ENCODE data around the gene PRCD.
"Not testable (repeated sequence)": the region's sequence is repeated elsewhere in the genome, so short reads cannot be mapped to it uniquely, and the experiment has no call there.

Gene PRCD

DNA sequence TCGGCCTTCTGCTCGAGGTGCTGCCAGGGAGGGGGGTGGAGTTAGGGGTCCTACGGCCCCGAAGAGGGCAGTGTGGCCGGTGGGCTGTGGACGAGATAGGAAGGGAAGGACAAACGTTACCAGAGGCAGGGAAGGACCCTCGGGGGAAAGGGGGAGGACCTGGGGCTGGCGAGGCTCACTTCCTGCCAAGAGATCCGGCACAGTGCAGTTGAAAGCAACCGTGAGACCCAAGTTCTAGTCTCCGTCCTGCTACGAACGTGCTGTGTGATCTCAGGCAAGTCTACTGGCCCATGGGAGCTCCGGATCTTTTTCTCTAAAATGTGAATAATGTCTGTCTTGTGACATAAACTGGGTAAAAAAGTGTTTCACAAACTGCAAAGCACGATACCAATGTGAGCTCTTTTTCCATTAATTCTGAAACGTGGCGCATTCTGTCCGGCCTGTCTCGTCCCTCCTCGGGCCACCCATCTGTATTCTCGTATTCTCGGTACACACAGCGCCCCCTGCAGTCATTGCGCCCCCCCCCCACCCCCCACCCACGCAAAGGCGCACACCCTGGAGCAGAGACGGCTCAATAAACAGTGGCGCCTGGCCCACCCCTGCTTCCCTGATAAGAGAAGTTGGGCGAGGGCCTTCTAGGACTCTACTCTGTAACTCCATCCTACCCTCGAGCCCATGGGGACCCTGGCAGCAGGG lies 11.2 kb upstream of the PRCD start:
- no peak for DNase-seq

DNA sequence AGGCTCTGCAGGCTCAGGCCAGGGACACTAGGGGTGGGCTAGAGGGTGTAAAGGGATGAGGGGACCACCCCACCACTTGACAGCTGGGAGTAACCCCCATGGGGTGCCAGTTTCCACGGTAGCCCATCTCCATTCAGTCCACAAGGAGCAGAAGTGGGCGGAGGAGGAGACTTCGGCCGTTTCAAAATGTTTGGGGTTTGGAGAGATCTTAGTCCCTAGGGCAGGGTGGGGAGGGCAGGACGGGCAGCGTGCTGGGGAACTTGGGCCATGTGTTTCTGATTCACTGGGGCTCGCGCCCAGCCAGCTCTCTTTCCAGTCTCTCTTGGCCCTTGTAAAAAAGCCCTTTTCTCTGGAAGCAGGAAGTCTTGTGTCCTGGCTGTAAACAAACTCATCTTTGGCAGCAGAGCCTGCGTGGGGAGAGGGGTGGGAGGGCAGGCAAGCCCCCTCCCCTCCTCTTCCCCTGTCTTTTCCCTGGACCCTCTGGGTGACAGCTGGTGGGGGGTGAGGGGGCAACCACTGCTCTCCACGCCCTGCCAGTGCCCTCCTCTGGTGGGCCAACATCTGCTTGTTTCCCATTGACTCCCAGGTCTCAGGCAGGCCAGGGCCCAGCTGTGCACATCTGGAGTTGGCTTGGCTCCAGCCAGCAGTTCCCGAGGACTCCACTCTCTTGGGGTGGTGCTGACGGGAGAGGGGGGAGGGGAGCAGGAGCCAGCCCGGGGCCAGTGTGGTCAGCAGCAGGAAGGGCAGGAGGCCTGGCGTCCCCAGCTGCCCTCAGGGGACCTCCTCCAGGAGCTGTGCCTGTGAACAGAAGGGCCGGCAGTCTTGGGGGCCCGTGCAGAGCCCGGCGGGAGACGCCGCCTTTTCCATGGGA lies 10.4 kb upstream of the PRCD start:
- DNase-seq = no peak

DNA sequence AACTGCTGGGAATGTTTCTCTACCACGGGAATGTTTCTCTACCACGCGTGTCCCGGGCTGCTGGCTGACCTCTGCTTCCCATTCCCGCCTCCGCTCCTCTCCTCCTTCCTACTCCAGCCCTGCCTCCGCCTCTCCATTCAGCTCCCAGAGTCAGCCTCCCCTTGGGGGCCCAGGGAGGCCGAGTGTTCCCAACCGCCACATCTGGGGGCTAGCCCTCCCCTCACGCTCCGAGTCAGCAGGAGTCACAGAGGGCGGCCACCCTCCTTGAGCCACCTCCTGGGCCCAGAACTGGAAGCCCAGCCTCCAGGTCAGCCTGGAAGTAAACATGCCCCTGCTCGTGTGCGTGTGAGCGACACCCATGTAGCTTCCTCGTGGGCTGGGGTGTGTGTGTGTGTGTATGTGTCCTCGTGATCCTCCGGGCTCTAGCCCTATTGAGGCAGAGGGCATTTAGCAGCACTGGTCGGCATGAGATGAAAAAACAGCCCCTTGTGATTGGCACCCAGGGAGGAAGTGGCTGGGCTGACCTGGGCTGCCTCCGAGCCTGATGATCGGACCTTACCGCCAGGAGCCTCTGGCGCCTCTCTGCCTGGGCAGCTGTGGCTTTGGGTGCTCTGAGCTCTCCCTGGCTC lies 9.6 kb upstream of the PRCD start:
- no peak for DNase-seq

DNA sequence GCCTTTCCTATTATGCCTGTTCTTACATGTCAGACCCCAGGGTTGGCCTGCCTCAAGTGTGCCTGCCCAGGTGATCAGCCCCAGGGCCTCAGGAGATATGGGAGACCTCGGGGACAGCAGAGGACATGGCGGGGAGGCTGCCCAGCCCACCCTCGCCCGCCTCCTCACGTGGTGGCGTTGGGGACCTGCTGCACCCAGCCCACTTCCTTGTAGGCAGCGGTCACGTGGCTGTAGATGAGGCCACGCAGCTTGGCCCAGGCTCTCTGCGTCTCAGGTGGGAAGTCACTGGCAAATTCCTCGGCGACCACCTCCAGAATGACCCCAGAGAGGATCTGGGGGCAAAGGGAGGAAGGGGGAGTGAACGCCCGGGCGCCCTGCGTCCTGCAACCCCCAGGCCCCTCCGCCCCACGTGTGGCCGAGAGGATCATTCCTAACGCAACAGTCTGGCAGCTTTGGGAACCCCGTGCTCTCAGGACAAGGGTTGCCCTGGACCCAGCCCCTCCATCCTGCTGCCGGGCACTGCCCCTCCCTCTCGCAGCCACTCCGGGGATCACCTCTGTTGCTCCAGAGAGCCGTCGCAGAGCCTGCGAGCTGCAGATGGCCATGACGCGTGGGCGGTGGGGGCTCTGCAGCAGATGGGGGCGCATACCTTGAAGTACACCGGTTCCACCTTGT lies 8.9 kb upstream of the PRCD start:
- no peak for DNase-seq

DNA sequence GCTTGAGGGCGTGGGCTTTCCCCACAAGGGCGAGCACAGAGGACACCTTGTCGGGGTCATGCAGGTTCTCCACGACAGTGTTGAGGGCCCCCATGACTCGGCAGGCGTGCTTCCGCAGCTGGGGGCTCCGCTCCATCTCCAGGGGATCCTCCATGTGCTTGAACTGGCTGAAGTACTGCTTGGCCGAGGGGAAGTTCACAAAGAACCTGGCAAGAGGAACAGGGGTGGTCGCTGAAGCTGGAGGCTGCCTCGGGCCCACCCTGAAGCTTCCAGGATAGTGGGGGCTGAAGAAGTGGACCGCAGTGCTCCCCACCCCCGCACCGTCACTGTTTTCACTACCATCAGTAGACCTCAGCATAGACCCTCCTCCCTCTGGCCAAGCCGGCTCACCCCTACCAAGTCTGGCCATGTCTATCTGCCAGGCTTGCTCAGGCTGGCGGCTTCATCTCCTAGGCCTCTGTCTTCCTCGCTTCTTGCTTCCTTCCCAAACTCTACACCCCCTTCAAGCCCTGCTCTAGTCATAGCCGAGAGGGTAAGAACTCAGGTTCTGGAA lies 8.3 kb upstream of the PRCD start:
- no peak for DNase-seq

DNA sequence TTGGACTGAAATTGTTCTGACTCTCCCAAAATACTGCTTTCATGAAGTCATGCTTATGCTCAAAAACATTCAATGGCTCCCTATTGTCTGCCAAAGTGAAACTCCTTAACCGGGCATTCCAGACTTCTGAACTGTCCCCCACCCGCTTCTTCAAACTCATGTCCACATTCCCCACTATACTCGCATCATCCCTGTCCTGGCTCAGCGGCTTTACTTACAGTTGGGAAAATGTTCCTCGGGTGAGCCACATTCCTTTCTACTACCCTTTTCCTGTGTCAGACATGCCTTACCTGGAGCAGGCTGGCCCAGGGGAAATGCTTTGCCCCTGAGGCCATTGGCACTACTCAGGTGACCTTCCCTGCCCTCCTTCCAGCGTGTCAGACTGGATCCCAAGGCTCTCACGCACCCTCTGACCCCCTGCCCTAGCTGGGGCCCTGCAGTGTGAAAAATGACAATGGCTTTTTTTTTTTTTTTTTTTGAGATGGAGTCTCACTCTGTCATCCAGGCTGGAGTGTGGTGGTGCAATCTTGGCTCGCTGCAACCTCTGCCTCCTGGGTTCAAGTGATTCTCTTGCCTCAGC lies 7.7 kb upstream of the PRCD start:
- no peak for DNase-seq

DNA sequence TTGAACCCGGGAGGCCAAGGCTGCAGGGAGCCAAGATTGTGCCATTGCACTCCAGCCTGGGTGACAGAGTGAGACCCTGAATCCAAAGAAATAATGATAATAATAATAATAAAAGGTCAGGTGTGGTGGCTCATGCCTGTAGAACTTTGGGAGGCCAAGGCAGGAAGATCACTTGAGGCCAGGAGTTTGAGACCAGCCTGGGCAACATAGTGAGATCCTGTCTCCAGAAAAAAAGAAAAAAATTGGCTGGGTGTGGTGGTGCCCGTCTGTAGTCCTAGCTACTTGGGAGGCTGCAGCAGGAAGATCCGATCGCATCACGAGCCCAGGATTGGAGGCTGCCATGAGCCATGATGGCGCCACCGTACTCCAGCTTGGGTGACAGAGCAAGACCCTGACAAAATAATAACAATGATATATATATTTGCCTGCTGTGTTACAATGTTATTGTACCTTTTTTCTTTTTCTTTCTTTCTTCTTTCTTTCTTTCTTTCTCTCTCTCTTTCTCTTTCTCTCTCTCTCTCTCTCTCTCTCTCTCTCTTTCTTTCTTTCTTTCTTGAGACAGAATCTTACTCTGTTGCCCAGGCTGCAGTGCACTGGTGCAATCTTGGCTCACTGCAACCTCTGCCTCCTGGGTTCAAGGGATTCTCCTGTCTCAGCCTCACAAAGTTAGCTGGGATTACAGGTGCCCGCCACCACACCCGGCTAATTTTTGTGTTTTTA lies 6.0 kb upstream of the PRCD start:
- not testable (repeated sequence) for DNase-seq

DNA sequence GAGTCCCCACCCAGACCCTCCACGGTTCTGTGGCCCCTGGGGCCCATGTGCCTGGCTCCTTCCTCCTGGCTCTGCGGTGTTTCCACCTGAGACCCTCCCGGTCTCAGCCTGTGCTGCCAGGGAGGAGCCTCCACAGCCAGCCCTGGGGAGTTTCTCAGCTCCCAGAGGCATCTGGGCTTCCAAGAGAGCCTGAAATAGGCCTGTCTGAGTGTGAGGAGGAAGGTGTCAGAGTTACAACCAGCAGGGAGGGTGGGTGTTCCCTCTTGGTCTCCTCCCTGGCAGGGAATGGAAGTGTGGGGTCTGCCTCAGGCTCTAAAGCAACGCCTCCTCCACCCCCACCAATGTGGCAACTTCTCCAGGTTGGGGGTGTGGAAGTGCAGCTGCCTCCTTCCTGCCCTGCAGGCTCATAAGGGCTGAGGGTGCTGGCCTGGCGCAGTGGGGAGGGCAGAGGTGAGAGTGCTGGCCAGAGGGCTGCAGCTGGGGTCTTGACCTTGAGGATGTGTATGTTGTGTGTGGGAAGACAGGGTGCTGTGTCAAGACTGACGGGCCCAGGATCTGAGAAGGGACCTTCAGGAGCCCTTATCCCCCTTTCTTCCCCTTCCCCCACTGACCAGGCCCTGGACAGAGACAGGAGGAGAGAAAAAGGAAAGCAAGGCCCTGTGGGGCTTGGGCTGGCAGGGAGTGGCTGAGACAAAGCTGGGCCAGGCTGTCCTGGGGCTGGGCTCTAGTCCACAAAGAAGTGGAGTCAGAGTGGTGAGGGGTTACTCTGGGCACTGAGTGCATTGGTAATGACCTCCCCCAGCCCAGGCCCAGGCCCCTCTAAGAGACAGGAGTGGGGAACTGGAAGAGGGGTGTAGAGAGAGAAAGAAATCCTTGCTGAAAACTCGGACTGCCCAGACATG lies 4.8 kb upstream of the PRCD start:
- DNase-seq = no peak

DNA sequence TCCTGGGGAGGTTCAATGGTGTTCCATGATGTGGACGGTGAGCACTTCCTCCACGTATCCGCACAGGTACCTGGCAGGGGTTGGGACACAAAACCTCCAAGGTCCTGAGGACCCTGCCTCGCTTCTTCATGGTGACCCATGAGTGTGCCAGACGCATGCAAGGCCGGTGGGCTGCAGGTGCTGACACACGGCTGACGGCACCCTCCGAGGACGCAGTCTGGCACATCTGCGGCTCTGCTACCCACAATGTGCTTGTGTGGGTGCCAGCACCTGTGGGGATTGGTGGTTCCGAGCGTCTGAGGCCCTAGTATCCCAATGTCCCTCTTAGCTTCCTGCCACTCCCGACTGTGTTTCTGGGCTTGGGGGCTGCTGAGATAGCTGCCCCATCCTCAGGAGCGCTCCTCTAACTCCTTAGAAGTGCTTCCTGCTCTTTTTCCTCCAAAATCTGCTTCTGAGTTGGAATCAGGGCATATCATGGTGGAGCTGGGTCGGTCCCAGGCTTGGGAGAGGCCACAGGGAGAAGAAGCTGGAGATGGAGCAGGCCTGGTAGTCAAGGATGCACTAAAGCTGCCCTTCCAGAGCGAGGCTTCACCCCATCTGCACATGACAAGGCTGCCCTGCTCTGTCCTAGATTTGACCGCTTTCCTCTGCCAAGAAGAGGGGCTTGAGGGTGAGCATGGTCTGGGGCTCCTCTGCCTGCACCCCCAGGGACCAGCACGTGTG lies 3.9 kb upstream of the PRCD start:
- DNase-seq = no peak

DNA sequence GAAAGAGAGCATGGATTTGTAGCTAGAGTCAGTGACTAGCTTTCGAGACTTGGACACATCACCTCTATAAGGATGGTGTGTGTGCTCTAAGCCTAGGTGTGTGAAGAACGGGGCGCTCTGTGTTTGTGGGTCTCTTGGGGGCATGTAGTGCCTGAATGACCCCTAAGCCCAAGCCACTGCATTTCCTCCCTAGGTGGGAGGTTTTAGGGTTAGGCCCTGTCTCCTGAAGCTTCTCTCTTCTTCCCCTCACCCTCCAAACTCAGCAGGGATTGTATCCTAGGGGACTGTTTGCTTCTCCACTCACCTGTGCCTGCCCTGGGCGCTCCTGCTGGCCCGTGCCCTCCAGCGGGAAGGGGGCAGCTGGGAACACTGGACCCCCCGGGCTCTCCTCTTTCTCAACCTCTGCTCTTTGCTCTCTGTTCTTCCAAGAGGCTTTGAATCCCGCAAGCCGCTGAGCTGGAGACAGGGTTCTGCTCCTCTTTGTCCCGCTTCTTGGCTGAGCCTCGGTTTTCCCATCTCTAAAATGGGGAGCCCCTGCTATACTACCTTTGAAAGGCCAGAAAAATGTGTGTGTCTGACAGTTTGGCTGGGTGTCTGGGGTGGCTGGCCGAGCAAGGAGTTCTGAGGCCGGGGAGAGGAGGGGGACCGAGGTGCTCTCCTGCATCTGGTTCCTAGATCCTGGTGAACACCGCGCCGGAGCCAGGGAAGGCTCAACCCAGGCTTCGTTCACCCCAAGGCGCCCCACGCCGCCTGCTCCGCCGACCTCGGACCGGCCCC lies 3.1 kb upstream of the PRCD start:
- no peak for DNase-seq

DNA sequence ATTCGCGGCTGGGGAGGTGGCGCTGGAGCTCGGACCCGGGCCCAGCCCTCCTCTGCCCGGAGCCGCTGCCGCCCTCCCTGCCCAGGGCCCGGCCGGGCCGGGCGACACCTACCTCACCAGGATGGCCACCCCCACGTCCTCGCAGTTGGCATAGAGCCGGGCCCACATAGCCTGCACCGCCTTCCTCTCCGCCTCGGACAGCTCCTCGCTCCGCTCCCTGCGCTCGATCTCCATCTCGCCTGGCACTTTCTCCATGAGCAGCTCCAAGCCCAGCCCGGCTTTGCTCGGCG lies 2.6 kb upstream of the PRCD start:
- no peak for DNase-seq

DNA sequence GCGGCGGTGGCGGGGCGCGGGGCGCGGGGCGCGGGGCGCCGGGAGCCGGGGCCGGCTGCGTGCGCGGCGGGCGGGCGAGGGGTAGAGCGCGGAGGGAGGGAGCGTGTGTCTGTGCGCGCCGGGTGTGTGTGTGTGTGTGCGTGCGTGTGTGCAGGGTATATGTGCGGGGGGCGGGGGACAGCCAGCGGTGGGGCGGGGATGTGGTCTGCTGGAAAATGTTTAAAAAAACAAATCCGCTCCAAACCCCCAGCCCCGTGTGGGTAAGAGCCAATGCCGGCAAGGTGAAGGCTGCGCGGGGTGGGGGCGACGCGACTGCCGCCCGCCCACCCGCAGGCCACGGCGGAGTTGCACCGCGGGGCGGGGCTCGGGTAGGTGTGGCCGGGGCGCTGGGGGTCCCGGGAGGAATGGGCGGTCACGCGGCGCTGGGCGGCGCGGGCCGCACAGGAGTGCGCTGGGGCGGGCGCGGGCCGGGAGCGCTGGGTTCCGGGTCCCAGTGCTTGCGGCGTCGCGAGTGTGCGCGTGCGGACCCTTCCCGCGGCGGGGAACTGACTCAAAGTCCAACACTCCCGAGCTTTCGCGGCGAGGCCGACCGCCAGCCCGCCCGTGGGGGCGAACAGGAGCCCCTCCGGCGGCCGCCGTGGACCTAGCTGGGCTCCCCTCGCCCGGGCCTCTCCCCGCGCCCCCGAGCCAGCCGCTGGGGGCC lies 2.1 kb upstream of the PRCD start, which contains the start of gene CYGB:
Gene CYGB (minus strand): TSS at position 132 of the 703 bp plus-strand sequence. CDS start 167 bp downstream, outside the sequence.
- DNase-seq = no peak

DNA sequence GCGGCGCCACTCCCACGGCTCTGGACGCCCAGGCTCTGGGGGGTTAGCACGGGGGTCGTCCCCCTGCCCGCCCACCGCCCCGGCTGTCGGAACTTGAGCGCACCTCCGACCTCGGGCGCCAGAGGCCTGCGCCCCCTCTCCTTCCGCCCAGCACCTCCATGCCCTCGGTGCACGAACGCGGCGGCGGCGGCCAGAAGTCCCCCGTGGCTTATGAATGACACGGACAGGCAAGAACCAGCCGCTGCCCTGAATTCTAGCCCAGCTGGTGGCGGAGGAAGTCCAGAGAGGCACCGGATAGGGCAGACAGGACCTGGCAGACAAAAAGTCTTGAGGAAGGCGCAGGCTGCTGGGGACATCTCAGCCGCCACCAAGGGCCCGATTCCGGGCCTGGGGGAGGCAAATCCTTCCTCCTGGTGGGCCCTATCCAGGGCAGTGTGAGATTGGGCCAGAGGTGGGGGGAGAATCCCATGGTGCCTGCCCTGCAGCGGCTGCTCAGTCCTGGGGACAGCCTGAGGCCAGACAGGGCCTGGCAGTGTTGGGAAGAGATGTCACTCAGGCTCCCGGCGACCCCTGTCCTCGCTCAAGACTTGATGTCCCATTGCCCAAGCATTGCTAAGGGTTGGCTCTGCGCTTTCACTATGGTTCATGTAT lies 1.4 kb upstream of the PRCD start:
- no peak for DNase-seq

DNA sequence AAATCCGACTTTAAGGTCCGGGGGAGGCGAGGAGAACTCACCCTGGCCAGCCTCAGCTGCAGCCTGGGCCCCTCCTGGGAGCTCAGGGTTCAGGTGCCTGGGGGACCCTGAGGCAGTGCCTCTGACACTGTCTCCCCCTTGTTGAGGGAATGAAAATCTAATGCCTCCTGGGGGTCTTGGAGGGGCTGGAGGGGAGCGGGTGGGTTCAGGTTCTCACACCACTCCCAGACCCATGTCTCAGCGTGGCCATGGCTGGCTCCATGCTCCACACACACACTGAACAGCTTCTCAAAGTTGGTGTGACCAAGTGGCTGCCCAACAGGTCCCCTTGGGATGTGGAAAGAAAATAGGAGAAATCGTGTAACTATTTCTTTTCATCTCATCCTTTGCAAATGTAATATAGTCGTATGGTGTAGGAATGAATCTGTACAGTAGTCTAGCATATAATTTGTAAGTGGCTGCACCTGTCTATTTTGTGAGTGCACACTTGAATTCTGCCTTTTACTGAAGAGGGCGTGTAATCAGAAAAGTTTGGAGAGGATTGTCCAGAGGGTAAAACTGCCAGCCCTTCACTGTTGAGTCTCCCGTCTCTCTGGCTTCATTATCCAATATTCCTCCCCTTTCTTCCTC lies 788 bp upstream of the PRCD start:
- no peak for DNase-seq

DNA sequence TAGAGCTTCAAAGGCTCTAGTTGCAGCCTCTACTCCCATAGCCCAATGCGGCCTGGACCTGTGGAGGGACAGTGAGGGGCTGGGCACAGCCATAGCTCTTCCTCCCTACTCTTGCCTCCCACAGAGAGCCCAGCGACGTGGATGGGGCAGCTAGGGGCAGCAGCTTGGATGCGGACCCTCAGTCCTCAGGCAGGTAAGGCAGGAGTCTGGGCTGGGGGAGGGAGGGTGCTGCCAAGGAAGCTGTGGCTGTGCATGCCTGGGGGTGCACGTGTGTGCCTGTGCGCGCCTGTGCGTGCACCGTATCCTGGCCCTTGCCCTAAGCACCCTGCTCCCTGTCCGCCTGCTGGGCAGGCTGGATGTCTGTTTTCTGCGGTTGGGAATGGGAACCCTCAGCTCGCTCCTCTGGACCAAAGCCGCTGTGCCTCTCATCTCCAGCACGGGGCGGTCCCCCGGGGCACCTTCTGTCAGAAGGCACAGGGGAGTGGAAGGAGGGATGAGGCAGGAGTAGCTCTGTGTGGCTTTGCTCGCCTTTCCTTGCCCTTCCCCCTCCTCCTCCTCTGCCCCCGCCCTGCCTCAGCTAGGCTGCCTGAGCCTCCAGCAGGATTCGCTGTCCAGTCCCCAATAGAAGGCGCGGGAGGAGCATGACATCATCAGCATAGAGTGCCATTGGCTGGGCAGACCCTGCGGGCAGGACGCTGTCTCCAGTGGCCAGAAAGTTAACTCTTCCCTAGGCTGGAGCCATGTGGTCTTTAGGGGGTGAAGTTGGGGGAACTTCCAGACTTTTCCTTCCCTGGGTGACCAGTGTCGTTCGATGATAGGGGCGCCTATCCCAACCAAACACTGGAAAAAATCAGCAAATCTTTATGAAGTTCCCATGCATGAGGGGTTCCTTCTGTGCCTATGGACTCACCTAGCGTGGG lies 797 bp downstream of the PRCD start:
- DNase-seq = no peak

DNA sequence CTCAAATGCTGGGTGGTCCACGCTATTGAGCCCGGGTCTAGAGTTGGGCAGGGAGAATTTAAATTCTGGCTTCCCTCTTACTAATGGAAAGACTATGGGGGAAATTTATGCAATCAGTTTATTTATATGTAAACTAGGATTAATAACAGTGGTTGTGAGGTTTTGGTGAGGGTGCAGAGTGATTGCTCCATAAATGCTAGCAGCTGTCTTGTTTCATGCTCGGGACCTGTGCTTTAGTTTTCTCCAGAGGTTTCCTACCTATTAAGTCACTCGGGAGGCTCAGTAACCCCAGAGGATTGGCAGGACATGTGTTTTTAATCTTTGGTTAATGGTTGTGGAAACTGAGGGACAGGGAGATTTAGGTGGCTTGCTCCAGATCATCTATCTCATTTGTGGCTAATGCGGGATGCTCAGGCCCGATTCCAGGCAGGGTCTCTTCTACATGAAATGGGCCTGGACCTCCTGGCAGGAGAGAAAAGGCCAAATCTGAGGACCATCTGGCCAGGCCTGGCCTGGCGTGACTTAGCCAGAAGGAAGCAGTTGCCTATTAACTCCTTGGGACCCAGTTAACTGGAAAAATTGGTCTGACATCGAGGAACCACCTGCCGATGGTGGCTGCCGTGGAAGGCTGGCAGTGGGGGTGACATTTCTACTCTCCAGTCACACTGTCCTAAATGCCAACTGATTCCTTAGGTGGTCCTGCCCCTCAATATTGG lies 2.1 kb downstream of the PRCD start:
- no peak for DNase-seq

All from stimulated activated CD4-positive, alpha-beta T cell treated with anti-CD3 and anti-CD28 coated beads, Interleukin-4, amount 100 ng/mL, for 1 hour (primary cell).